Measurements from ENCODE around the gene PSME1. TPM values are rescaled to one million over a fixed set of nuclear protein-coding genes. Genes with fewer than 3 reads are reported as not detected.

PSME1 gene
- total and polyA plus RNA-seq, 2 of the 4 experiments (the other 2 are of a cell fraction): 42.8 to 106 TPM

DNA sequence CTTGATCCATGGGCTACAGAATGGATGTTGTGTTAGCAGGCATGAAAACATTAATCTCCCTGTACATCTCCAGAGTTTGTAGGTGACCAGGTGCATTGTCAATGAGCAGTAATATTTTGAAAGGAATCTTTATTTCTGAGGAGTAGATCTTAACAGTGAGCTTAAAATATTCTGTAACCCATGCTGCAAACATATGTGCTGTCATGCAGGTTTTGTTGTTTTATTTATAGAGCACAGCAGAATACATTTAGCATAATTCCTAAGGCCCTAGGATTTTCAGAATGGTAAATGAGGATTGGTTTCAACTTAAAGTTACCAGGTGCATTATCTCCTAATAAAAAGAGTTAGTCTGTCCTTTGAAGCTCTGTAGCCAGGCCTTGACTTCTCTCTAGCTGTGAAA lies 9.1 kb upstream of the PSME1 start:
- no peak overlapping the region for H3K56ac ChIP-seq (ENCODE audit: extremely low read depth, insufficient read depth, low read length)

More for the DNA sequence above, 9.1 kb upstream of the PSME1 start:
- in situ Hi-C loops (cut with MboI; ENCODE audit: low sequenced_read_pairs) (loop anchor here (25.0 kb wide), 2 partner anchors 815 to 1040 kb away; partner anchors contain the start of genes ACIN1, BCL2L2, C14orf119 and PABPN1), intact Hi-C loops (cut with micrococcal nuclease) (no loop called here), dilution Hi-C loops (cut with HindIII; ENCODE audit: low sequenced_read_pairs, unreplicated experiment) (no loop called here)
- no peak overlapping the region for H3K4me2 ChIP-seq (ENCODE audit: low read depth, low read length)
- no peak overlapping the region for H3K14ac ChIP-seq (replicated peaks; ENCODE audit: low read depth, low read length)
- peaks cover 8% of the 10 kb centered on the region for H3K36me3 ChIP-seq (ENCODE audit: control insufficient read depth, insufficient read depth, low read length)
- H3K4me1 ChIP-seq (ENCODE audit: control insufficient read depth, insufficient read depth, low read length): no peaks in the 10 kb centered on the region
- H3K18ac ChIP-seq (ENCODE audit: low read depth, low read length): no peak overlapping the region
- CTCF ChIA-PET: interaction anchor here (0.7 kb wide), 1 partner anchor 9 kb away, joined by 3 read pairs; the partner anchor contains the start of gene PSME1
- no peak overlapping the region for H2AK9ac ChIP-seq (replicated peaks; ENCODE audit: low read depth, low read length, poor library complexity)
- H2BK15ac ChIP-seq (ENCODE audit: low read depth, low read length): no peak overlapping the region
- H4K5ac ChIP-seq (ENCODE audit: low read depth, low read length): no peak overlapping the region
- no peak overlapping the region for H2AFZ ChIP-seq (replicated peaks; ENCODE audit: low read length, poor library complexity)
- POLR2A ChIA-PET (ENCODE audit: unreplicated experiment): interaction anchor here (0.6 kb wide), 1 partner anchor 1302 kb away, joined by 3 read pairs; no protein-coding TSS in a partner anchor
- DNase-seq: no peak
- no peaks in the 10 kb centered on the region for H3K79me1 ChIP-seq (ENCODE audit: low read depth in 1 of 2, low read length in 2 of 2)
- H3K9ac ChIP-seq (ENCODE audit: low read depth, low read length): no peak overlapping the region
- H3K9me1 ChIP-seq (ENCODE audit: insufficient read depth, low read length): no peaks in the 10 kb centered on the region
- H3K27me3 ChIP-seq (ENCODE audit: control insufficient read depth, insufficient read depth, low read length): no peaks in the 10 kb centered on the region
- H4K8ac ChIP-seq (ENCODE audit: low read depth in 2 of 2, low read length in 2 of 2): no peak overlapping the region
- H4K20me1 ChIP-seq (ENCODE audit: insufficient read depth, low read length): no peaks in the 10 kb centered on the region
- H3K4me3 ChIP-seq (ENCODE audit: insufficient read depth, low read depth, low read length): no peak overlapping the region
- H2BK20ac ChIP-seq (ENCODE audit: low read depth, low read length): no peak overlapping the region
- H2AK5ac ChIP-seq (ENCODE audit: low read depth, low read length): no peak overlapping the region
- H2BK120ac ChIP-seq (ENCODE audit: low read depth, low read length): no peak overlapping the region
- H3K4ac ChIP-seq (ENCODE audit: low read depth, low read length): no peak overlapping the region
- H3K23ac ChIP-seq (ENCODE audit: low read depth, low read length): no peak overlapping the region
- H3K9me3 ChIP-seq (ENCODE audit: control insufficient read depth, insufficient read depth, low read length): no peaks in the 10 kb centered on the region
- no peak overlapping the region for H2BK5ac ChIP-seq (ENCODE audit: low read depth, low read length, poor library complexity, severe bottlenecking)
- TF ChIP-seq RCOR1 (IDR thresholded peaks at IDR 0.05; ENCODE audit: insufficient replicate concordance, low read length): no peak
- no peak for TF ChIP-seq RFX5 (IDR thresholded peaks at IDR 0.05; ENCODE audit: low read depth, low read length)
- TF ChIP-seq MAFK (IDR thresholded peaks at IDR 0.05; ENCODE audit: low read depth, low read length): no peak
- no peak for TF ChIP-seq CEBPB (IDR thresholded peaks at IDR 0.05; ENCODE audit: low read depth, low read length)
- TF ChIP-seq MAZ (IDR thresholded peaks at IDR 0.05; ENCODE audit: borderline replicate concordance, low read depth, low read length): no peak
- no peak for TF ChIP-seq CHD1 (IDR thresholded peaks at IDR 0.05; ENCODE audit: low read depth, low read length)
- no peak for TF ChIP-seq BHLHE40 (IDR thresholded peaks at IDR 0.05; ENCODE audit: low read depth, low read length)
- TF ChIP-seq MXI1 (IDR thresholded peaks at IDR 0.05; ENCODE audit: borderline replicate concordance, low read depth, low read length): no peak
- TF ChIP-seq NFE2L2 (IDR thresholded peaks at IDR 0.05; ENCODE audit: low read depth, low read length): no peak
- no peak for TF ChIP-seq SMC3 (IDR thresholded peaks at IDR 0.05; ENCODE audit: low read depth, low read length)
- TF ChIP-seq USF2 (IDR thresholded peaks at IDR 0.05; ENCODE audit: low read depth, low read length): no peak
- TF ChIP-seq RAD21 (IDR thresholded peaks at IDR 0.05; ENCODE audit: low read length): no peak
- no peak for TF ChIP-seq FOS (IDR thresholded peaks at IDR 0.05; ENCODE audit: low read depth, low read length)
- no peak for TF ChIP-seq POLR2A (IDR thresholded peaks at IDR 0.05; ENCODE audit: low read depth, low read length)
- no peak for TF ChIP-seq ELK1 (IDR thresholded peaks at IDR 0.05; ENCODE audit: borderline replicate concordance, low read depth, low read length)
- no peak overlapping the region for H4K91ac ChIP-seq (ENCODE audit: insufficient read depth, low read depth, low read length)
- no peak for ATAC-seq (ENCODE audit: low read depth)
- no TSS peak for BruUV-seq (replicated peaks)
- no peak overlapping the region for H3K27ac ChIP-seq (ENCODE audit: insufficient read depth, low read length)

All from IMR-90 (cell line).